Activated CD8-positive, alpha-beta memory T cell treated with anti-CD3 and anti-CD28 coated beads, Interleukin-2, amount 10 ng/mL, durations not matched to agents 7 days and 5 days (primary cell): ENCODE measurements around the gene LIG4. TPM values are rescaled to one million over a fixed set of nuclear protein-coding genes. Genes with fewer than 3 reads are reported as not detected.
A peak's percentile ranks its signal among the peaks of the same experiment; 100 is the strongest.

Experiments
- ATAC-seq: fragments of 150-1000 bp; cut with Tn5 transposase; one replicate; pipeline ENCODE4 v1.10.0; 2021; ENCODE audit warnings: moderate library complexity
- CTCF ChIA-PET: fragments of 350-600 bp; sonication (Branson Sonifier 250); formaldehyde crosslinking; loops from one replicate; lab custom pipeline; 2021; ENCODE audit warnings: antibody characterized with exemption; lab: Charles Lee
- DNase-seq: peaks from one replicate; pipeline ENCODE4 v3.0.0-alpha.2; 2020
- H3K27ac Mint-ChIP-seq: one replicate; pipeline ENCODE4 v1.8.0; 2021; ENCODE audit warnings: mild to moderate bottlenecking, mixed read lengths
- H3K27me3 Mint-ChIP-seq: one replicate; pipeline ENCODE4 v1.8.0; 2021; ENCODE audit warnings: mixed read lengths
- H3K36me3 Mint-ChIP-seq: one replicate; pipeline ENCODE4 v1.8.0; 2021; ENCODE audit warnings: mild to moderate bottlenecking, mixed read lengths
- H3K4me1 Mint-ChIP-seq: one replicate; pipeline ENCODE4 v1.8.0; 2021; ENCODE audit warnings: mixed read lengths
- H3K4me3 Mint-ChIP-seq: one replicate; pipeline ENCODE4 v1.8.0; 2021; ENCODE audit warnings: mild to moderate bottlenecking, moderate library complexity, mixed read lengths
- H3K9me3 Mint-ChIP-seq: one replicate; pipeline ENCODE4 v1.8.0; 2022; ENCODE audit warnings: low read depth, mixed read lengths
- total RNA-seq, 2 experiments: library from RNA; stranded (reverse); gene quantifications; one replicate each; pipeline ENCODE4 v1.2.3, GENCODE V29; 2021

LIG4 gene
- total RNA-seq, 2 experiments from 2014 or later, result 8.9 to 11.4 TPM

- H3K4me1 Mint-ChIP-seq, result no peaks in the 10 kb centered on the region
- H3K27ac Mint-ChIP-seq, result no peak overlapping the region
- peaks cover 4% of the 10 kb centered on the region for H3K27me3 Mint-ChIP-seq
- H3K4me3 Mint-ChIP-seq, result no peak overlapping the region
- DNase-seq, result no peak
- no peaks in the 10 kb centered on the region for H3K36me3 Mint-ChIP-seq
- H3K9me3 Mint-ChIP-seq, result peaks cover 2% of the 10 kb centered on the region
- no peak for ATAC-seq
- CTCF ChIA-PET, result interaction anchor here (0.9 to 1.1 kb wide), 3 partner anchors 9 to 71 kb away, joined by 3 read pairs; no protein-coding TSS in a partner anchor
Measured at GRCh38 chr13:108182652-108183051, 32.7 kb downstream of the LIG4 start.

GRCh38 chr13:108178078-108178477 lies 37.3 kb downstream of the LIG4 start:
- Mint-ChIP-seq H3K9me3 (peaks cover 2% of the 10 kb centered on the region), H3K27ac (no peak overlapping the region), H3K4me1 (no peaks in the 10 kb centered on the region), H3K36me3 (no peaks in the 10 kb centered on the region), H3K4me3 (no peak overlapping the region), H3K27me3 (peaks cover 7% of the 10 kb centered on the region)
- CTCF ChIA-PET, result interaction anchor here (0.6 to 2.0 kb wide), 4 partner anchors 22 to 966 kb away, joined by 3 to 5 read pairs (median 3); partner anchors contain the start of gene LIG4
- ATAC-seq (no peak), DNase-seq (no peak)

GRCh38 chr13:108176685-108177274 lies 38.6 kb downstream of the LIG4 start:
- CTCF ChIA-PET, result interaction anchor here (0.7 to 2.0 kb wide), 4 partner anchors 21 to 107 kb away, joined by 3 to 5 read pairs (median 4); no protein-coding TSS in a partner anchor
- DNase-seq (peak; percentile 61), ATAC-seq (no peak)
- no peak overlapping the region for H3K27ac Mint-ChIP-seq
- H3K27me3 Mint-ChIP-seq, result peaks cover 7% of the 10 kb centered on the region
- no peaks in the 10 kb centered on the region for H3K4me1 Mint-ChIP-seq
- peaks cover 2% of the 10 kb centered on the region for H3K9me3 Mint-ChIP-seq
- H3K4me3 Mint-ChIP-seq, result no peak overlapping the region
- H3K36me3 Mint-ChIP-seq, result no peaks in the 10 kb centered on the region

- H3K9me3 Mint-ChIP-seq, result peaks cover 3% of the 10 kb centered on the region
- no peak overlapping the region for H3K27ac Mint-ChIP-seq
- H3K4me3 Mint-ChIP-seq, result no peak overlapping the region
- H3K4me1 Mint-ChIP-seq, result no peaks in the 10 kb centered on the region
- CTCF ChIA-PET, result interaction anchor here (1.5 kb wide), 1 partner anchor 13 kb away, joined by 4 read pairs; no protein-coding TSS in a partner anchor
- H3K36me3 Mint-ChIP-seq, result no peaks in the 10 kb centered on the region
- peaks cover 6% of the 10 kb centered on the region for H3K27me3 Mint-ChIP-seq
- DNase-seq (no peak), ATAC-seq (no peak)
Measured at GRCh38 chr13:108168929-108169328, 46.4 kb downstream of the LIG4 start.

- Mint-ChIP-seq H3K4me3 (no peak overlapping the region), H3K9me3 (no peaks in the 10 kb centered on the region), H3K4me1 (no peaks in the 10 kb centered on the region), H3K36me3 (no peaks in the 10 kb centered on the region), H3K27ac (no peak overlapping the region), H3K27me3 (no peaks in the 10 kb centered on the region)
- CTCF ChIA-PET, result interaction anchor here (1.5 kb wide), 1 partner anchor 10 kb away, joined by 3 read pairs; no protein-coding TSS in a partner anchor
- DNase-seq (no peak), ATAC-seq (no peak)
Measured at GRCh38 chr13:108166078-108166477, 49.3 kb downstream of the LIG4 start.

- CTCF ChIA-PET, result no interaction called here
- Mint-ChIP-seq H3K4me3 (no peak overlapping the region), H3K9me3 (no peaks in the 10 kb centered on the region), H3K36me3 (no peaks in the 10 kb centered on the region), H3K27me3 (no peaks in the 10 kb centered on the region), H3K27ac (no peak overlapping the region), H3K4me1 (no peaks in the 10 kb centered on the region)
- DNase-seq (no peak), ATAC-seq (no peak)
Measured at GRCh38 chr13:108158746-108159145, 56.6 kb downstream of the LIG4 start.

Other genes starting within 250 kb of the LIG4 start
- 1 to 10 TPM; 5.8 to 6.2 TPM for gene ABHD13, start 2.9 kb upstream of the LIG4 start, total RNA-seq
- 1 to 10 TPM; 6.2 to 9.3 TPM for gene TNFSF13B, start 54.2 kb upstream of the LIG4 start, total RNA-seq